DMS 273 treated with DMSO at 0.1 percent for 48 hours (cell line): Measurements from ENCODE around the gene SERPINC1.
"Not testable (repeated sequence)": the region's sequence is repeated elsewhere in the genome, so short reads cannot be mapped to it uniquely, and the experiment has no call there.

Source experiments
- DNase-seq: peaks from one replicate; lab custom pipeline; 2025; lab: John Stamatoyannopoulos, UW

The SERPINC1 gene

GRCh38 chr1:173917149-173917548 is at the start of gene SERPINC1:
Gene SERPINC1 (minus strand): TSS chr1:173917327. CDS start chr1:173917259, 68 bp downstream.
- no peak for DNase-seq

- DNase-seq, result not testable (repeated sequence)
These were observed 48.8 kb upstream of the SERPINC1 start for GRCh38 chr1:173965896-173966295.

- no peak for DNase-seq
These were observed 46.4 kb upstream of the SERPINC1 start for GRCh38 chr1:173963477-173963876.

- no peak for DNase-seq
These were observed 43.5 kb upstream of the SERPINC1 start for GRCh38 chr1:173960625-173961024.

- no peak for DNase-seq
These were observed 37.1 kb upstream of the SERPINC1 start for GRCh38 chr1:173954179-173954578.

- DNase-seq, result no peak
These were observed 31.5 kb upstream of the SERPINC1 start for GRCh38 chr1:173948594-173948993.

GRCh38 chr1:173946380-173946921 is 29.3 kb upstream of the SERPINC1 start:
- DNase-seq, result no peak

- no peak for DNase-seq
These were observed 19.9 kb upstream of the SERPINC1 start for GRCh38 chr1:173937062-173937461.

GRCh38 chr1:173934440-173934839 is 17.3 kb upstream of the SERPINC1 start:
- no peak for DNase-seq

GRCh38 chr1:173930541-173930940 is 13.4 kb upstream of the SERPINC1 start:
- DNase-seq, result not testable (repeated sequence)

GRCh38 chr1:173925306-173926242 is 8.4 kb upstream of the SERPINC1 start:
- no peak for DNase-seq

- DNase-seq, result no peak
These were observed 3.7 kb upstream of the SERPINC1 start for GRCh38 chr1:173920861-173921260.

- DNase-seq, result no peak
These were observed 737 bp upstream of the SERPINC1 start for GRCh38 chr1:173917635-173918493.

GRCh38 chr1:173916667-173917066 is 460 bp downstream of the SERPINC1 start:
- DNase-seq, result no peak

GRCh38 chr1:173915596-173915995 is 1.5 kb downstream of the SERPINC1 start:
- no peak for DNase-seq

GRCh38 chr1:173914366-173914871 is 2.7 kb downstream of the SERPINC1 start:
- no peak for DNase-seq

- no peak for DNase-seq
These were observed 4.0 kb downstream of the SERPINC1 start for GRCh38 chr1:173913111-173913510.

GRCh38 chr1:173903827-173904531 is 13.1 kb downstream of the SERPINC1 start:
- no peak for DNase-seq

GRCh38 chr1:173900992-173901391 is 16.1 kb downstream of the SERPINC1 start:
- no peak for DNase-seq

GRCh38 chr1:173900427-173900826 is 16.7 kb downstream of the SERPINC1 start:
- DNase-seq, result no peak

GRCh38 chr1:173894189-173894588 is 22.9 kb downstream of the SERPINC1 start:
- no peak for DNase-seq

- DNase-seq, result no peak
These were observed 23.5 kb downstream of the SERPINC1 start for GRCh38 chr1:173893611-173894010.
